ENCODE measurements around the gene LPCAT4.

LPCAT4 gene

DNA sequence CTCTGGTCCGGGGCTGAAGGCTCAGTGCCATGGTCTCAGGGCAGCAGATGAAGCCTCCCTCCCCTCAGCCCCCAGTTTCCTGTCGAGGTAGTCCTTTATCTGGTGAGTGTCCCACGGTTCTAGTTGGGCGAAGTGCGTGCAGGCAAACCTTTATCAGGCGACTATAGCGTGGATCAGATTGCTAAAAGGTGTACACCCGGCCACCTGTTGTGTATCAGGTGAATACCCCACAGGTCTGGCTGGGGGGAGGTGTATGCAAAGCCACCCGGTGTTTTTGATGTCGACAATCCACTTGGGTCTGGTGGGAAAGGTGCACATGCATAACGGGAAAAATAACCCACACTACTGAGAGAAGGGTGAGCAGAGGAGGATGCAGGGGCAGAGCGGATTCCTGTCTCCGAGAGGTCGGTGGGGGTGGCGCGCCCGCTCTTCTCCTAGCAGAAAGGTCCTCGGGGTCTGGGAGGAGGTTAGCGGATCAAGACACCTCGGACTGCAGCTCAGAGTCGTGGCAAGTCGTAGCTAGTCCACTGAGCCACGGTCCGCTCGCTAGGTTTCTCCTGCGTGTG lies 29.9 kb downstream of the LPCAT4 start:
- no peak for DNase-seq

DNA sequence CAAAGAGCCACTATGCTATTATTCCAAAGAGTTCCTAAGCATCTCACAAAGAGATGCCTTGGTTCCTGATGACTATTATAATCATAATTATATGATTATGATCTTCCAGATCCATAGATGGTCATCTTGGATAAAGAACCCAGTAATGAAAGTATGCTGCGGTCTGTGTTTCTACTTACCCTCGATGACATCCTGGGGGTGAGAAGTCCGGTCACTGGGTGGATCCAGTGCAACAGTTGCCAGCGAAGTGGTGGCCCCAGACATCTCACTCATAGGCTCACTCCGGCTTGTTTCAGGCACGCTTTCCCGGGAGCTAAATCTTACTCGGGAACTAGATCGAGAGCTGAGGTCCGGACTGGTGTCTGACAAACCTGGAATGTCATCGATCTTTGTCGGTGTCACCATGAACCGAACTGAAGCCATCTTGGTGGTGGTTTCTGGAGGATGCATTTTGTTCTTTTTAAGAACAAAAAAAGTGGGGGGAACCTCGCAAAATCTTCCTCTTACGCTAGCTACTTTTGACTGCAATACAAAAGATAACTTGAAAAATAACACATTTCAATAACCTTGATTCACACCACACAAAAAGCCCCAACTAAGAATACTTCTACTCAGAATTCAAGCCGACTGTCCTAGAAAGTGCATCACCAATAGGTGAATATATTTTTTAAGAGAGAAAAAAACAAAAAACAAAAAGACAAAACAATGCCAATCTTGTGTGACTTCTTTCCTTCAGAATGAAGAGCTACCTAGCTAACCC lies 30.6 kb downstream of the LPCAT4 start:
- no peak for DNase-seq

- no peak for DNase-seq
These were observed 31.6 kb downstream of the LPCAT4 start for GRCh38 chr15:34335176-34336032.

DNA sequence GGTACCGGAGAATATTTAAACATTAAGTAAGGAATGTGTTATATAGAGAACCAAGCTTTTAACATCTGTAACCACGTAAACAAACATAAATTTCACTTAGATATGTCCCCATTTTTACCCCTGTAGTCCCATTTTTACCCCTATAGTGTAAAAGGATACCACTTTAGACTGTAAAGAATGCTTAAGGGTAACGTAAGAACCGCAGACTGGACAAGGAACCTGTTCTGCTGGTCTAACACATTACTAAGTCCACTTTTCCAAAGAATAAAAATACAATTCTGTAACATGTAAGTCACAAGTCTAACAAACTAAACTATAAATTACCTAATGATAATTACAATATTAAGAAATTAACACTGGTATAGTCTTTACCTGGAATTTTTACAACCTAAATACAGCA lies 32.3 kb downstream of the LPCAT4 start:
- no peak for DNase-seq

GRCh38 chr15:34332553-34333120 lies 34.4 kb downstream of the LPCAT4 start:
- DNase-seq, result no peak

GRCh38 chr15:34331809-34332208 lies 35.2 kb downstream of the LPCAT4 start:
- no peak for DNase-seq

- DNase-seq, result no peak
These were observed 36.7 kb downstream of the LPCAT4 start for GRCh38 chr15:34330279-34330678.

GRCh38 chr15:34329006-34329405 lies 38.0 kb downstream of the LPCAT4 start:
- DNase-seq, result no peak

DNA sequence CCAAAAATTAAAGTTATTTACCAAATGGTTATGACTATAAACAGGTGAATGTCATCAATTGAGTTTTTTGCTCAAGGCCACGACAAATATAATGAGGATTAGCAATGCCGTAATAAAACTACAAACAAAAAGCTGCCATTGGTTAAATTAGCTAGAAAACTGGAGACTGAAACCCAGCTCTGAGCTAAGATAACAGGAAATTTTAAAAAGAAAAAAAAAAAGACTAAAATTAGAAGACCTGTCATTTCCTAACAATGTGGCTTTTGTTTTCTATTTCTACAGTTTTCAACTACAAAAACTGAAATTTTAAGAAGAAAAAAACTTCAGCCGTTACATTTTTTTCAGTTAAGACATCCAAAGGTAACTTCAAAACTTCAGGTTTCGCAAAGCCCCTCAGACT lies 39.1 kb downstream of the LPCAT4 start:
- DNase-seq, result no peak

GRCh38 chr15:34325368-34325767 lies 41.6 kb downstream of the LPCAT4 start:
- DNase-seq, result no peak

GRCh38 chr15:34324933-34325332 lies 42.1 kb downstream of the LPCAT4 start:
- no peak for DNase-seq

- no peak for DNase-seq
These were observed 43.8 kb downstream of the LPCAT4 start for GRCh38 chr15:34323217-34323616.

DNA sequence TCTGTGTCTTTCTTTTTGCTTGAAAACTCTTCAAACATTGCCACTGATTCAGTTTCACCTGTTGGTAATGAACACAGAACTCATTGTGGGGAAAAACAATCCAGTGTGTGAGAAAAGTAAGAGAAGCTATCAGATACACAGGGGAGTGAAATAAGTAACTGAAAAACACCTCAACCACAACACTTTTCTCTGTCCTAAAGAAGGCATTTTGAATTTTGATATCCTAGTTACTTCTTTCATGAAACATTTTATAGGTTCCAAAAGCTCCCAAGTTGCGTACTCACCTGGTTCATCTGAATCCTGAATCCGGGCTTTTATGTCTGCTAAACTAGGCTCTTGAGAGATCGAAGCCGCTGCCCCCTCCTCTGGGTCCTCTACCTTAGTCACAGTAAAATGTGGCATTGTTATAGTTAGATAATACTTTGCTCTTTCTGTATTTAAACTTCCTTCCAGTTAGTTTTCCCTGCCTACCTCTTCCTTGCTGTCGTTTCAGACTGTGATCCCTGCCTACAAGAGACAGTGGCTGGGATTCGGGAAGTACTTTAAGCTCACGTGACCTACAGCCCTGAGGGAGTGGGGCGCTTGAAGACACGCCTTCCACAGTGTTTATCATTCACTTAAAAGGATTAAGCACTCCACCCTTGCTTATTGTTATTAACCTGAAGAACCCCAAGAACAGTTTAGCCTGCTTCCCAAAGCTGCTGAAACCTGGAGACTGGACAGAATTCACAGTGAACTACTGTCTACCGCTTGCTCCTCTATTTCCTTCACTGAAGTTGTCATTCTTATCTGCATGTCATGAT lies 48.5 kb downstream of the LPCAT4 start:
- DNase-seq, result no peak

DNA sequence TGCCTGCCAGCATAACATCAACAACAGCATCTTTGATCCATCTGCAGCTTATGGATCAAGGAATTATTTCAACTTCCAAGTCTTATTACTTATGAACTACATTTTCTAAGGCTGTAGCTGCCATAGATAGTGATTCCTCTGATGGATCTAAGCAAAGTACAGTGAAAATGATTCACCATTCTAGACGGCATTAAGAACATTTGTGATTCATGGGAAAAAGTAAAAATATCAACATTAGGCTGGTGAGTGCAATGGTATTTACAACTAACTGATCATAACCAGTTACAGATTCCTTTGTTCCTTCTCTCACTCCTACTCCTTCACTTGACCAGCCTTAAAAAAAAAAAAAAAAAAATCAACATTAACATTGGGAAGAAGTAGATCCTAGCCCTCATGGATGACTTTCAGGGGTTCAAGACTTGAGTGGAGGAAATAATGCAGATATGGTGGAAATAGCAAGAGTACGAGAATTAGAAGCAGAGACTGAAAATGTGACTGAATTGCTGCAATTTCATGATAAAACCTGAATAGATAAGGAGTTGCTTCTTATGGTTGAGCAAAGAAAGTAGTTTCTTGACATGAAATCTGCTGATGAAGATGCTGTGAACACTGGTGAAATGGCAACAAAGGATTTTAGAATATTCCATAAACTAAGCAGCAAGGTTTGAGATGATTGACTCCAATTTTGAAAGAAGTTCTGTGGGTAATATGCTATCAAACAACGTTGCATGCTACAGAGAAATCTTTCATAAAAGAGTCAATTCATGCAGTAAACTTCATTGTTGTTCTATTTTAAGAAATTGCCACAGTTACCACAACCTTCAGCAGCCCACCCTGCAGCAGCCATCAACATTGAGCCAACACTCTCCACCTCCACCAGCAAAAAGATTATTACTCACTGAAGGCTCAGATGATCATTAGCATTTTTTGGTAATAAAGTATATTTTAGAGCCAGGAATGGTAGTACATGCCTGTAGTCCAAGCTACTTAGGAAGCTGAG lies 52.2 kb downstream of the LPCAT4 start:
- no peak for DNase-seq

GRCh38 chr15:34311563-34311962 lies 55.4 kb downstream of the LPCAT4 start:
- no peak for DNase-seq

Data from cortex of kidney (tissue), 1 donor.